Astrocyte (in vitro differentiated cells and primary cell): ENCODE measurements around the gene PCLAF.

Experiments used
- CTCF ChIP-seq: IDR thresholded peaks from 2 replicates; pipeline ENCODE4 v1.5.1; 2011; ENCODE audit warnings: low read depth, mild to moderate bottlenecking, inconsistent platforms, low read length, moderate library complexity; ENCODE audit not compliant: insufficient read depth
- EZH2 ChIP-seq: IDR thresholded peaks from 2 replicates; pipeline ENCODE4 v1.6.1; 2012; ENCODE audit warnings: mild to moderate bottlenecking, low read length, inconsistent platforms; ENCODE audit not compliant: insufficient read depth

DNA sequence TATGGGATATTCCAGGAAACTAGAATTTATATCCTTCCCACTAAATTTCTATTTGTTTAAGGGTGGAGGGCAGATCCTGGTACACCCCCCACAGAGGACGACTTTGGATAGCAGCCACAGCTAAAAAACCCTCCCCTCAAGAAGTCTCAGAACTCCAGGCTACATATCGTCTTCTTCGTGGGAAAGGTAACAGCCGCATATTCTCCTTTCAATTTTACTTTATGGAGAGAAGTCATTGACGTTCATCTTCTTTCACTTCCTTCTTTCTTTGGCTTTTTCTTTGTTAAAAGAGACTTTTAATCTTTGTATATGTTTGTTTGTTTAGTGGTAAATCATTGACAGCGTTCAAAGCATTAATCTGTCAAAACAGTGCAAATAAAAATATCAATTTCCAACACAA, 42.7 kb upstream of the PCLAF start:
- TF ChIP-seq CTCF (no peak), EZH2 (no peak)
